GM12873 (cell line): ENCODE measurements around the gene ZNF652.

Source experiments
- TF ChIP-seq, protein P1 (sequence below): IDR thresholded peaks from 2 replicates; pipeline ENCODE4 v1.5.1; 2012; ENCODE audit warnings: low read depth, mild to moderate bottlenecking, moderate library complexity, low read length, control low read depth; ENCODE audit not compliant: insufficient read depth; ENCODE audit errors: missing control alignments

ZNF652 gene

DNA sequence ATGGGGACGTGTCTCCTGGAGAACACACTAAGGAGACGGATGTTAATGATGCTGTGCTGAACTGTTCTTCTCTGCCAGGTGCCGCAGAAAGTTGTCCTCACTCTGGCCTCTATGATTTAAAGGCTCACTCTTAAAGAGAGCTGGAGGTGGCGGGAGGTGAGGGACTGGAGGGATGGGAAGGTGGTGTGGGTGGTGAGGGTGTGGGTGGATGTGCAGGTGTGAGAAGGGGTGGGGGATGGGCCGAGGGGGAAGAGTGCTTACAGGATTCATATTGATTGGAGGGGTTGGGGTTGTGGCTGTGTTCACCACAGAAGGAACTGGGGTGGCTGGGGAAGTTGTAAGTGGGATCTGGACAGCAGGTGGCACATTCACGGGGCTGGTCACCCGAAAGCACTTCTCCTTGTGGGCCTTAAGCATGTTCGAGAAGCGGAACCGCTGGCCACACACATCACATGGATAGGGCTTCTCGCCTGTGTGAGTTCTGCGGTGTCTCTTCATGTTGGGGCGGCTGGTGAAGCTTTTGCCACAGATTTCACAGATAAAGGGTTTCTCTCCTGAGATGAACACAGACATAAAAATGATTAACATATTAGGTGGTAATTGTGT lies 63.6 kb downstream of the ZNF652 start:
- TF ChIP-seq, protein P1, sequence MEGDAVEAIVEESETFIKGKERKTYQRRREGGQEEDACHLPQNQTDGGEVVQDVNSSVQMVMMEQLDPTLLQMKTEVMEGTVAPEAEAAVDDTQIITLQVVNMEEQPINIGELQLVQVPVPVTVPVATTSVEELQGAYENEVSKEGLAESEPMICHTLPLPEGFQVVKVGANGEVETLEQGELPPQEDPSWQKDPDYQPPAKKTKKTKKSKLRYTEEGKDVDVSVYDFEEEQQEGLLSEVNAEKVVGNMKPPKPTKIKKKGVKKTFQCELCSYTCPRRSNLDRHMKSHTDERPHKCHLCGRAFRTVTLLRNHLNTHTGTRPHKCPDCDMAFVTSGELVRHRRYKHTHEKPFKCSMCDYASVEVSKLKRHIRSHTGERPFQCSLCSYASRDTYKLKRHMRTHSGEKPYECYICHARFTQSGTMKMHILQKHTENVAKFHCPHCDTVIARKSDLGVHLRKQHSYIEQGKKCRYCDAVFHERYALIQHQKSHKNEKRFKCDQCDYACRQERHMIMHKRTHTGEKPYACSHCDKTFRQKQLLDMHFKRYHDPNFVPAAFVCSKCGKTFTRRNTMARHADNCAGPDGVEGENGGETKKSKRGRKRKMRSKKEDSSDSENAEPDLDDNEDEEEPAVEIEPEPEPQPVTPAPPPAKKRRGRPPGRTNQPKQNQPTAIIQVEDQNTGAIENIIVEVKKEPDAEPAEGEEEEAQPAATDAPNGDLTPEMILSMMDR, result no peak

DNA sequence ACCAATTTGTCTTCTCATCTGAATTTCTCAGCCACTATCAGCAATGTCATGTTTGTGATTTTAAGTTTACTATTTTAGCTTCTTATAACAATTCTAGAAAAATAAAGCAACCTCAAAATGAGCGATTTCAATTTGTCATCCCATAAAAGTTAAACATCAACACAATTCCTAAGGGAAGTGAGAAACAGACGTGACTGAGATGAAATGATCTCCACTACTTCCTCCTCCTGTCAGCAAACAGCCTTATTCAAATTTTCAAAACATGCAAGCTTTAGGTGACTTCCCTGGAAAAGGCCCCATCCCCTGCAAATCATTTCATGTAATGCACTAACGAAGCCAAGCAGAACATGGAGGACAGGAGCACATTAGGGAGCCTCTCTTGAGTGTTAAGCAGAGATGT lies 64.9 kb downstream of the ZNF652 start:
- TF ChIP-seq, protein P1, result no peak

DNA sequence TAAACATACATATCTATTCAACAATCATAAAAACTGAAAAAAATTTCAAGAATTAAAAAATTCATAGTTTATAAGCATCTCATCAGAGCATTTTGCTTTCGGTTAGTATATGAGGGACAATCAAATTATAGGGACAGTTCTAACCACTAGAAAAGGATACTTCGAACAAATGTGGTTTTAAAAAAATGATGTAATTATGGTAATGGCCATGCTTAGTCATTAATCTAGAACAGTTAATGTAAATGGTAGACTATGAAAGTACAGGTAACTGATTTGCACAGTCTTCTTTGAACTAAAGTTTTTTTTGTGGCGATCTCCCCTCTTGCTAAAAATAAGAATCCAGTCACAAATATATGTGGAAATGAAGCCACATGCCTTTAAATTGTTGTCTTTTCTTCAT lies 67.9 kb downstream of the ZNF652 start:
- TF ChIP-seq, protein P1, result no peak

DNA sequence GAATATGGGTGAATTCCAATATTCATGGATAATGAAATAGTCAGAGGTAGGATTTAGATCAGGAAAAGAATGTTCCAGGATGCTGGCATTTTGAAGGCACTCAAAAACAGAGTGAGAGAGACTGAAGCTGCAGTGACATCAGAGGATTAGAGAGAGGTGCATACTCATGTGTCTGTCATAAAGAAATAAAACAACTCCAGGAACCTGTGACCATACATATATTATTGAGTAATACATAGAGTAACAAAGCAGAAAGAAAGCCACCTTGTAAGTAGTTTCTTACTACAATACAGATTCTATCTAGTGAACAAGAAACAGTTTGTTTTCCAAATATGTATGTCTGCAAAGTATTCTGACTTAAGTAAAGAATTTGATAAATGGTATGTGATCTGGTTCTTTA lies 69.1 kb downstream of the ZNF652 start:
- TF ChIP-seq, protein P1, result no peak

DNA sequence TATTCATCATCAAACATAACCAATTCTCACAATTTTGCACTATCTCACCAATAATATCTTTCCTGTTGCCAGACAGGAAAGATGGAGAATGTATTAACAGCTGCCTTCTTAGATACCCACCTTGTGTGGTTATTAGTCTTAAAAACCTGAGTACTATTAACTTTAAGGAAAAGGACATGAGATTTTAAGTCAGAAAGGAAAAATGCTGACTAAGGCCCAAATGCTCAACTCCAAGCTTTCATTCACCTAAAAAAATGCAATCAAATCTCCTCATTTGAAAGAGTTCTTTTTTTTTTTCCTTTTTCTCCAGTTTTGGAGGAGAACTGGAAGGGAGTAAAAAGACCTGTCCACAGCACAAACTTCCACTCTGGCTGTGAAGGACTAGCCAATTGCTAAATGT lies 70.1 kb downstream of the ZNF652 start:
- TF ChIP-seq, protein P1, result no peak

DNA sequence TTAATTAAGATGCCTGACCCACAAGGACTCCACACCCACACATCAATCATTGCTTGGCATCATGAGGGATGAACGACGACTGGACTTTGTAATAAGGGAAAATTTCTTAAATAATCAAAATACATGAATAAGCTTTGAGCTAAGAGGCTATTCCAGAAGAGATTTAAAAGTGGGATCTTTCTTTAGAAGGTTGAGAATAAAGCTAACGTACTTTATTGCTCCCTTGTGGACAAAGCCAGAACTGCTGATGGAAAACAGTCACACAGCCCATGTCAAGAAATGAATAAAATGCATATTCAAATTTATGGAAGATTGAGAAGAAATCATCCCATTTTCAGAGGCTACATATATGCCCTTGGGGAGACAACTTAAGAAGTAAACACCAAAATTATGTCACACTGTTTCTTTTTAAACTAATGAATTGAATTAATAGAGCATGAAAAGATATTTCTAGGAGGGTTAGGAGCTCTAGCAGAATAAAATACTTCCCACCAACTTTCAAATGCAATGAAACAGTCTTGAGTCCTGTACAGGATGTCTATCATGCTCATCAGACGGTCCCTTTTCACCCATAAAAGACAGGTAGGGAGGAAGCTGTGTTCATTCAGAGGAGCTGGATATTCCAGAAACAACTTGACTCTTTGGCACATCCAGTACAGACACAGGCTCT lies 71.2 kb downstream of the ZNF652 start:
- TF ChIP-seq, protein P1, result peak; percentile 58

DNA sequence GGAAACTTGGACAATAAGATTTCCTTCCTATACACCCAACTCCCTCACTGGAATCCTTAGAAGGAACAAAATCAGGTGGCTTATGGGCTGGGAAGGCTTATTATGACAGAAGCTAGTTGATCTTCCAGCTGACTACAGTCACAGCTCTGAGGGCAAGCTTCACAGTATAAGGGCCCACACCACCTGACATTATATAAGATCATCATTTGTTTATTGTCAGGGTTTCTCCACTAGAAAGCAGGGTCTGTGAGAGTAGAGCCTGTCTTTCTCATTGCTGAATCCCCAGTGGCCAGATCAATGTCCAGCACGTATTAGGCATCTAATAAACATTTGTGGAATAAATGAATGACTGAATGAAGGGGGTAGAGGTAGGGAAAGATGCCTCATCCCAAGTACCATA lies 73.7 kb downstream of the ZNF652 start:
- TF ChIP-seq, protein P1, result no peak
